Stimulated activated CD8-positive, alpha-beta memory T cell treated with anti-CD3 and anti-CD28 coated beads, Interleukin-15, amount 100 ng/mL, for 1 hour (primary cell): ENCODE measurements around the gene SEC24C.
"Not testable (repeated sequence)": the region's sequence is repeated elsewhere in the genome, so short reads cannot be mapped to it uniquely, and the experiment has no call there.

Experiments
- DNase-seq: peaks from one replicate; pipeline ENCODE4 v3.0.0-alpha.2; 2020; ENCODE audit warnings: low read depth

SEC24C gene

GRCh38 chr10:73732426-73732825, 11.7 kb upstream of the SEC24C start:
- no peak for DNase-seq

- no peak for DNase-seq
Measured at GRCh38 chr10:73732931-73733623, 11.1 kb upstream of the SEC24C start.

GRCh38 chr10:73734028-73734720, 10.0 kb upstream of the SEC24C start:
- no peak for DNase-seq

- no peak for DNase-seq
Measured at GRCh38 chr10:73734796-73735305, 9.3 kb upstream of the SEC24C start.

- not testable (repeated sequence) for DNase-seq
Measured at GRCh38 chr10:73740501-73741254, 3.5 kb upstream of the SEC24C start.

- no peak for DNase-seq
Measured at GRCh38 chr10:73742454-73742734, 1.8 kb upstream of the SEC24C start.

GRCh38 chr10:73743327-73743904, 756 bp upstream of the SEC24C start:
- no peak for DNase-seq

- peak; percentile 30 for DNase-seq
Measured at GRCh38 chr10:73744664-73744975, 448 bp downstream of the SEC24C start.

- no peak for DNase-seq
Measured at GRCh38 chr10:73746721-73747120, 2.5 kb downstream of the SEC24C start.

- no peak for DNase-seq
Measured at GRCh38 chr10:73750819-73751218, 6.6 kb downstream of the SEC24C start.

- no peak for DNase-seq
Measured at GRCh38 chr10:73756183-73756582, 12.0 kb downstream of the SEC24C start.

GRCh38 chr10:73758704-73759511, 14.7 kb downstream of the SEC24C start:
- DNase-seq: no peak

- DNase-seq: no peak
Measured at GRCh38 chr10:73759512-73760115, 15.4 kb downstream of the SEC24C start.

- DNase-seq: no peak
Measured at GRCh38 chr10:73761781-73762180, 17.6 kb downstream of the SEC24C start.

GRCh38 chr10:73762915-73763314, 18.7 kb downstream of the SEC24C start:
- no peak for DNase-seq

- no peak for DNase-seq
Measured at GRCh38 chr10:73763343-73763742, 19.2 kb downstream of the SEC24C start.

GRCh38 chr10:73765066-73765465, 20.9 kb downstream of the SEC24C start:
- DNase-seq: no peak

GRCh38 chr10:73768881-73769280, 24.7 kb downstream of the SEC24C start:
- no peak for DNase-seq

GRCh38 chr10:73769396-73769795, 25.2 kb downstream of the SEC24C start:
- no peak for DNase-seq

- peak; percentile 60 for DNase-seq
Measured at GRCh38 chr10:73771722-73772280, 27.6 kb downstream of the SEC24C start.
